ENCODE data around the gene IFNAR2.

Gene IFNAR2

GRCh38 chr21:33229099-33229783 lies 497 bp upstream of the IFNAR2 start:
- 20% methylated on average over 9 of the region's 18 CpGs for WGBS (ENCODE audit: insufficient coverage)
- ChIA-PET POLR2A (no interaction called here), CTCF (interaction anchor here (1.5 to 2.1 kb wide), 3 partner anchors 37 to 215 kb away, joined by 4 to 8 read pairs (median 6); partner anchors contain the start of genes IFNAR1 and IL10RB)
- Histone ChIP-seq H3K9me3 (ENCODE audit: control extremely low read depth in 1 of 5, control insufficient read depth in 4 of 5, insufficient read depth in 2 of 5, low read depth in 1 of 5, low read length in 4 of 5) (no peaks in the 10 kb centered on the region), H3K4me3 (ENCODE audit: control insufficient read depth in 1 of 7, extremely low read depth in 1 of 7, insufficient read depth in 4 of 7, low read depth in 2 of 7, low read length in 6 of 7) (peak overlapping the region; percentile 56 to 98 (median 90)), H3K27ac (ENCODE audit: insufficient read depth in 1 of 2, low read depth in 1 of 2, low read length in 2 of 2, poor library complexity in 1 of 2, severe bottlenecking in 2 of 2) (peak overlapping the region in 1 of 2 experiments; percentile 59), H3K4me1 (ENCODE audit: control extremely low read depth in 1 of 4, control insufficient read depth in 4 of 4, insufficient read depth in 4 of 4, low read length in 3 of 4) (peaks cover 25 to 42% (median 36%) of the 10 kb centered on the region in 4 experiments), H3K36me3 (ENCODE audit: control insufficient read depth in 4 of 4, insufficient read depth in 4 of 4, low read length in 3 of 4) (peaks cover 0 to under 1% (median 0%) of the 10 kb centered on the region in 4 experiments), H3K27me3 (replicated peaks in 2 of 5; ENCODE audit: control insufficient read depth in 4 of 5, insufficient read depth in 5 of 5, low read length in 4 of 5) (no peaks in the 10 kb centered on the region)
- peak in 1 of 3 donors; percentile 31 for DNase-seq

GRCh38 chr21:33230545-33231324 lies 997 bp downstream of the IFNAR2 start:
- peaks cover 29 to 53% (median 36%) of the 10 kb centered on the region in 4 experiments for H3K4me1 ChIP-seq (ENCODE audit: control extremely low read depth in 1 of 4, control insufficient read depth in 4 of 4, insufficient read depth in 4 of 4, low read length in 3 of 4)
- ChIA-PET CTCF (interaction anchor here (0.6 to 2.0 kb wide), 4 partner anchors 11 to 35 kb away, joined by 3 to 8 read pairs (median 4); partner anchors contain the start of gene IL10RB), POLR2A (interaction anchor here (0.5 kb wide), 1 partner anchor 27 kb away, joined by 3 read pairs; no protein-coding TSS in a partner anchor)
- H3K36me3 ChIP-seq (ENCODE audit: control insufficient read depth in 4 of 4, insufficient read depth in 4 of 4, low read length in 3 of 4), result peaks cover 0 to 9% (median 2%) of the 10 kb centered on the region in 4 experiments
- peak; percentile 48 to 62 (median 60) for DNase-seq
- 0% methylated on average over 11 of the region's 30 CpGs for WGBS (ENCODE audit: insufficient coverage)
- H3K9me3 ChIP-seq (ENCODE audit: control extremely low read depth in 1 of 5, control insufficient read depth in 4 of 5, insufficient read depth in 2 of 5, low read depth in 1 of 5, low read length in 4 of 5), result no peaks in the 10 kb centered on the region
- peak overlapping the region; percentile 68 to 86 for H3K27ac ChIP-seq (ENCODE audit: insufficient read depth in 1 of 2, low read depth in 1 of 2, low read length in 2 of 2, poor library complexity in 1 of 2, severe bottlenecking in 2 of 2)
- no peaks in the 10 kb centered on the region for H3K27me3 ChIP-seq (replicated peaks in 2 of 5; ENCODE audit: control insufficient read depth in 4 of 5, insufficient read depth in 5 of 5, low read length in 4 of 5)
- peak overlapping the region; percentile 89 to 98 (median 90) for H3K4me3 ChIP-seq (ENCODE audit: control insufficient read depth in 1 of 7, extremely low read depth in 1 of 7, insufficient read depth in 4 of 7, low read depth in 2 of 7, low read length in 6 of 7)

GRCh38 chr21:33231526-33231925 lies 1.8 kb downstream of the IFNAR2 start:
- no peak for DNase-seq
- Histone ChIP-seq H3K9me3 (ENCODE audit: control extremely low read depth in 1 of 5, control insufficient read depth in 4 of 5, insufficient read depth in 2 of 5, low read depth in 1 of 5, low read length in 4 of 5) (no peaks in the 10 kb centered on the region), H3K4me3 (ENCODE audit: control insufficient read depth in 1 of 7, extremely low read depth in 1 of 7, insufficient read depth in 4 of 7, low read depth in 2 of 7, low read length in 6 of 7) (peak overlapping the region in 6 of 7 experiments; percentile 89 to 96 (median 90)), H3K36me3 (ENCODE audit: control insufficient read depth in 4 of 4, insufficient read depth in 4 of 4, low read length in 3 of 4) (peaks cover 0 to 14% (median 4%) of the 10 kb centered on the region in 4 experiments), H3K27ac (ENCODE audit: insufficient read depth in 1 of 2, low read depth in 1 of 2, low read length in 2 of 2, poor library complexity in 1 of 2, severe bottlenecking in 2 of 2) (peak overlapping the region in 1 of 2 experiments; percentile 74), H3K27me3 (replicated peaks in 2 of 5; ENCODE audit: control insufficient read depth in 4 of 5, insufficient read depth in 5 of 5, low read length in 4 of 5) (no peaks in the 10 kb centered on the region), H3K4me1 (ENCODE audit: control extremely low read depth in 1 of 4, control insufficient read depth in 4 of 4, insufficient read depth in 4 of 4, low read length in 3 of 4) (peaks cover 31 to 59% (median 38%) of the 10 kb centered on the region in 4 experiments)
- ChIA-PET CTCF (interaction anchor here (1.0 to 2.0 kb wide), 6 partner anchors 10 to 35 kb away, joined by 3 to 8 read pairs (median 3); partner anchors contain the start of gene IL10RB), POLR2A (interaction anchor here (0.5 kb wide), 1 partner anchor 28 kb away, joined by 3 read pairs; no protein-coding TSS in a partner anchor)
- 100% methylated on average over 3 of the region's 8 CpGs for WGBS (ENCODE audit: insufficient coverage)

GRCh38 chr21:33232291-33233034 lies 2.7 kb downstream of the IFNAR2 start:
- Histone ChIP-seq H3K4me3 (ENCODE audit: control insufficient read depth in 1 of 7, extremely low read depth in 1 of 7, insufficient read depth in 4 of 7, low read depth in 2 of 7, low read length in 6 of 7) (peak overlapping the region in 3 of 7 experiments; percentile 90 to 96 (median 92)), H3K9me3 (ENCODE audit: control extremely low read depth in 1 of 5, control insufficient read depth in 4 of 5, insufficient read depth in 2 of 5, low read depth in 1 of 5, low read length in 4 of 5) (no peaks in the 10 kb centered on the region), H3K27ac (ENCODE audit: insufficient read depth in 1 of 2, low read depth in 1 of 2, low read length in 2 of 2, poor library complexity in 1 of 2, severe bottlenecking in 2 of 2) (peak overlapping the region; percentile 40 to 74), H3K4me1 (ENCODE audit: control extremely low read depth in 1 of 4, control insufficient read depth in 4 of 4, insufficient read depth in 4 of 4, low read length in 3 of 4) (peaks cover 31 to 65% (median 37%) of the 10 kb centered on the region in 4 experiments), H3K36me3 (ENCODE audit: control insufficient read depth in 4 of 4, insufficient read depth in 4 of 4, low read length in 3 of 4) (peaks cover 0 to 20% (median 5%) of the 10 kb centered on the region in 4 experiments), H3K27me3 (replicated peaks in 2 of 5; ENCODE audit: control insufficient read depth in 4 of 5, insufficient read depth in 5 of 5, low read length in 4 of 5) (no peaks in the 10 kb centered on the region)
- DNase-seq, result peak in 2 of 3 donors; percentile 42 to 58
- WGBS (ENCODE audit: insufficient coverage), result 0% methylated on average over 1 of the region's 5 CpGs
- ChIA-PET POLR2A (no interaction called here), CTCF (interaction anchor here (1.0 to 1.5 kb wide), 5 partner anchors 11 to 35 kb away, joined by 3 to 4 read pairs (median 3); partner anchors contain the start of gene IL10RB)

GRCh38 chr21:33234635-33235520 lies 5.1 kb downstream of the IFNAR2 start:
- ChIA-PET POLR2A (interaction anchor here (0.6 to 0.7 kb wide), 2 partner anchors 40 to 494 kb away, joined by 4 read pairs; no protein-coding TSS in a partner anchor), CTCF (interaction anchor here (1.1 kb wide), 1 partner anchor 32 kb away, joined by 3 read pairs; no protein-coding TSS in a partner anchor)
- H3K4me3 ChIP-seq (ENCODE audit: control insufficient read depth in 1 of 7, extremely low read depth in 1 of 7, insufficient read depth in 4 of 7, low read depth in 2 of 7, low read length in 6 of 7), result peak overlapping the region in 1 of 7 experiments; percentile 39
- peaks cover 29 to 80% (median 53%) of the 10 kb centered on the region in 4 experiments for H3K4me1 ChIP-seq (ENCODE audit: control extremely low read depth in 1 of 4, control insufficient read depth in 4 of 4, insufficient read depth in 4 of 4, low read length in 3 of 4)
- H3K27ac ChIP-seq (ENCODE audit: insufficient read depth in 1 of 2, low read depth in 1 of 2, low read length in 2 of 2, poor library complexity in 1 of 2, severe bottlenecking in 2 of 2), result peak overlapping the region in 1 of 2 experiments; percentile 14
- H3K9me3 ChIP-seq (ENCODE audit: control extremely low read depth in 1 of 5, control insufficient read depth in 4 of 5, insufficient read depth in 2 of 5, low read depth in 1 of 5, low read length in 4 of 5), result no peaks in the 10 kb centered on the region
- H3K27me3 ChIP-seq (replicated peaks in 2 of 5; ENCODE audit: control insufficient read depth in 4 of 5, insufficient read depth in 5 of 5, low read length in 4 of 5), result no peaks in the 10 kb centered on the region
- WGBS (ENCODE audit: insufficient coverage), result 95% methylated on average over 3 of the region's 3 CpGs
- peak in 2 of 3 donors; percentile 51 to 61 for DNase-seq
- peaks cover 0 to 24% (median 5%) of the 10 kb centered on the region in 4 experiments for H3K36me3 ChIP-seq (ENCODE audit: control insufficient read depth in 4 of 4, insufficient read depth in 4 of 4, low read length in 3 of 4)

All from common myeloid progenitor, CD34-positive (primary cell).